Measurements from ENCODE around the gene RPS15. TPM values are rescaled to one million over a fixed set of nuclear protein-coding genes. Genes with fewer than 3 reads are reported as not detected.

Gene RPS15
- total and polyA plus RNA-seq, 2 of the 13 experiments (the other 11 are each of a cell fraction or from before 2014, with no cell fraction given): 695 to 1,411 TPM

- TF ChIP-seq E2F2 (CRISPR knock-in tag; IDR thresholded peaks at IDR 0.05; ENCODE audit: borderline replicate concordance) (no peak), MTA3 (CRISPR knock-in tag; IDR thresholded peaks at IDR 0.05) (no peak), CBX1 (IDR thresholded peaks at IDR 0.05; ENCODE audit: low read depth) (no peak), ZNF790 (CRISPR knock-in tag; IDR thresholded peaks at IDR 0.05; ENCODE audit: borderline replicate concordance) (no peak), PPARG (CRISPR knock-in tag; conservative IDR thresholded peaks at IDR 0.05) (0 out of 2 replicates have a peak, but pooled peaks have one; percentile 21), PAXIP1 (CRISPR knock-in tag; conservative IDR thresholded peaks at IDR 0.05) (peak; percentile 91), MEIS2 (CRISPR knock-in tag; IDR thresholded peaks at IDR 0.05) (no peak), HNRNPLL (IDR thresholded peaks at IDR 0.05; ENCODE audit: low read depth, low read length, poor library complexity, severe bottlenecking) (peak; percentile 27), HMGXB4 (CRISPR knock-in tag; IDR thresholded peaks at IDR 0.05; ENCODE audit: borderline replicate concordance in 1 of 2, low read depth in 1 of 2) (0 out of 4 replicates have a peak, but pooled peaks of 1 of the 2 experiments have one; percentile 28), ZNF598 (CRISPR knock-in tag; IDR thresholded peaks at IDR 0.05; ENCODE audit: borderline replicate concordance) (no peak), HINFP (CRISPR knock-in tag; IDR thresholded peaks at IDR 0.05; ENCODE audit: low read depth) (0 out of 2 replicates have a peak, but pooled peaks have one; percentile 34), ZNF549 (CRISPR knock-in tag; IDR thresholded peaks at IDR 0.05) (no peak), RORA (CRISPR knock-in tag; IDR thresholded peaks at IDR 0.05) (no peak), ATAD3A (CRISPR knock-in tag; IDR thresholded peaks at IDR 0.05) (no peak), ZNF276 (CRISPR knock-in tag; IDR thresholded peaks at IDR 0.05; ENCODE audit: low read depth) (0 out of 2 replicates have a peak, but pooled peaks have one; percentile 52), SOX6 (IDR thresholded peaks at IDR 0.05) (no peak), SOX6 (CRISPR knock-in tag; IDR thresholded peaks at IDR 0.05) (peak; percentile 66), TEAD3 (CRISPR knock-in tag; optimal IDR thresholded peaks at IDR 0.05; ENCODE audit: borderline replicate concordance) (no peak), SIN3A (IDR thresholded peaks at IDR 0.05; ENCODE audit: borderline replicate concordance, low read depth, low read length) (no peak)
These were observed 13.8 kb upstream of the RPS15 start (continued) for GRCh38 chr19:1424192-1424955.
